GM21723 (cell line): ENCODE results near the gene SBNO1.
"Not testable (repeated sequence)": the region's sequence is repeated elsewhere in the genome, so short reads cannot be mapped to it uniquely, and the experiment has no call there.

Source experiments
- ATAC-seq: cut with Tn5 transposase; IDR thresholded peaks from one replicate; pipeline ENCODE4 v1.9.1; 2021; ENCODE audit warnings: mild to moderate bottlenecking, moderate library complexity; ENCODE audit not compliant: unreplicated experiment

The SBNO1 gene

DNA sequence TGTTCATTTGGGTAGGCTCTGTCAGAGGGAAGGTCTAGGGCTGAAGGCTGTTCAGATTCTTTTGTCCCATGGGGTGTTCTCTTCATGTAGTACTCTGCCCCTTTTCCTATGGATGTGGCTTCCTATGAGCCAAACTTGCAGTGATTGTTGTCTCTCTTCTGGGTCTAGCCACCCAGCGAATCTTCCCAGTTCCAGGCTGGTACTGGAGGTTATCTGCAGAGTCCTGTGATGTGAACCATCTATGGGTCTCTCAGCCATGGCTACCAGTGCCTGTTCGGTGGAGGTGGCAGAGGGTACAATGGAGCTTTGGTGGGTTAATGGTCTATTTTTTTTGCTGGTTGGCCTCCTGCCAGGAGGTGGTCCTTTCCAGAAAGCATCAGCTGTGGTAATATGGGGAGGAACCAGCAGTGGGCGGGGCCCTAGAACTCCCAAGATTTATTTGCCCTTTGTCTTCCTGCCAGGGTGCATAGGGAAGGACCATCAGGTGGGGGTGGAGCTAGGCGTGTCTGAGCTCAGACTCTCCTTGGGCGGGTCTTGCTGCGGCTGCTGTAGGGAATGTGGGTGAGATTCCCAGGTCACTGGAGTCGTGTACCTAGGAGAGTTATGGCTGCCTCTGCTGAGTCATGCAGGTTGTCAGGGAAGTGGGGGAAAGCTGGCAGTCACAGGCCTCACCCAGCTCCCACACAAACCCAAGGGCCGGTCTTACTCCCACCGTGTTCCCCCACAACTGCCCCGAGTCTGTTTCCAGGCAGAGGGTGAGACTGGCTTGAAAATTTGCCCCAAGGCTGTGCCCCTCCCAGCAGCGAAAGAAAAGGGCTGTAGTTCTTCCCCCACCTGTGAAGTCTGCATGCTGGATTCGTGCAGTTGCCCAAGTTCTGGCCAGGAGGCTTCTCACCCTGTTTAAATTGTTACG, 113.9 kb downstream of the SBNO1 start:
- no peak for ATAC-seq

DNA sequence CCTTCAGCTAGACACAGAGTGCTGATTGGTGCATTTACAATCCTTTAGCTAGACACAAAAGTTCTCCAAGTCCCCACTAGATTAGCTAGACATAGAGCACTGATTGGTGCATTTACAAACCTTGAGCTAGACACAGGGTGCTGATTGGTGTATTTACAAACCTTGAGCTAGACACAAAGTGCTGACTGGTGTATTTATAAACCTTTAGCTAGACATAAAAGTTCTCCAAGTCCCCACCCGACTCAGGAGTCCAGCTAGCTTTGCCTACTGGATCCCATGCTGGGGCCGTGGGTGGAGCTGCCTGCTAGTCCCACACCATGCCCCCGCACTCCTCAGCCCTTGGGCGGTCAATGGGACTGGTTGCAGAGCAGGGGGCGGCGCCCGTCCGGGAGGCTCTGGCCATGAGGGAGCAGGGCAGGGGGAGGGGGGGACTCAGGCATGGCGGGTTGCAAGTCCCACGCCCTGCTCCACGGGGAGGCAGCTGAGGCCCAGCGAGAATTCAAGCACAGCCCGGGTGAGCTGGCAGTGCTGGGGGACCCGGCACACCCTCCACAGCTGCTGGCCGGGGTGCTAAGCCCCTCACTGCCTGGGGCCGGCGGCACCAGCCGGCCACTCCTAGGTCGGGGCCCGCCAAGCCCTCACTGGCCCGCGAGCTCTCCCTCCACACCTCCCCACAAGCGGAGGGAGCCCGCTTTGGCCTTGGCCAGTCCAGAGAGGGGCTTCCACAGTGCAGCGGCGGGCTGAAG, 115.5 kb downstream of the SBNO1 start:
- ATAC-seq = not testable (repeated sequence)

DNA sequence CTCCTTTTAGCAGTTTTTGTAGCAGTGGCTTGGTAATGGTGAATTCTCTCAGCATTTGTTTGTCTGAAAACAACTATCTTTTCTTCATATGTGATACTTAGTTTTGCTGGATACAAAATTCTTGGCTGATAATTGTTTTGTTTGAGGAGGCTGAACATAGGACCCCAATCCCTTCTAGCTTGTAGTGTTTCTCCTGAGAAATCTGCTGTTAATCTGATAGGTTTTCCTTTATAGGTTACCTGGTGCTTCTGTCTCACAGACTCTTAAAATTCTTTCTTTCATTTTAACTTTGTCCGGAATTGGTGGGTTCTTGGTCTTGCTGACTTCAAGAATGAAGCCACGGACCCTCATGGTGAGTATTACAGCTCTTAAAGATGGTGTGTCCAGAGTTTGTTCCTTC, 116.5 kb downstream of the SBNO1 start:
- not testable (repeated sequence) for ATAC-seq

DNA sequence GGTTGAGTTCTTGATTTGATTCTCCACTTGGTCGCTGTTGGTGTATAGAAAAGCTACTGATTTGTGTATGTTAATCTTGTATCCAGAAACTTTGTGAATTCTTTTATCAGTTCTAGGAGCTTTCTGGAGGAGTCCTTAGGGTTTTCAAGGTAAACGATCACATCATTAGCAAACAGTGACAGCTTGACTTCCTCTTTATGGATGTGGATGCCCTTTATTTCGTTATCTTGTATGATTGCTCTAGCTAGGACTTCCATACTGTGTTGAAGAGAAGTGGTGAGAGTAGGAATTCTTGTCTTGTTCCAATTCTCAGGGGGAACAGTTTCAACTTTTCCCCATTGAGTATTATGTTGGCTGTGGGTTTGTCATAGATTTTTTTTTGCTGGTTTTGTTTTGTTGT, 119.0 kb downstream of the SBNO1 start:
- no peak for ATAC-seq

GRCh38 chr12:123243671-123244262, 120.9 kb downstream of the SBNO1 start:
- no peak for ATAC-seq

DNA sequence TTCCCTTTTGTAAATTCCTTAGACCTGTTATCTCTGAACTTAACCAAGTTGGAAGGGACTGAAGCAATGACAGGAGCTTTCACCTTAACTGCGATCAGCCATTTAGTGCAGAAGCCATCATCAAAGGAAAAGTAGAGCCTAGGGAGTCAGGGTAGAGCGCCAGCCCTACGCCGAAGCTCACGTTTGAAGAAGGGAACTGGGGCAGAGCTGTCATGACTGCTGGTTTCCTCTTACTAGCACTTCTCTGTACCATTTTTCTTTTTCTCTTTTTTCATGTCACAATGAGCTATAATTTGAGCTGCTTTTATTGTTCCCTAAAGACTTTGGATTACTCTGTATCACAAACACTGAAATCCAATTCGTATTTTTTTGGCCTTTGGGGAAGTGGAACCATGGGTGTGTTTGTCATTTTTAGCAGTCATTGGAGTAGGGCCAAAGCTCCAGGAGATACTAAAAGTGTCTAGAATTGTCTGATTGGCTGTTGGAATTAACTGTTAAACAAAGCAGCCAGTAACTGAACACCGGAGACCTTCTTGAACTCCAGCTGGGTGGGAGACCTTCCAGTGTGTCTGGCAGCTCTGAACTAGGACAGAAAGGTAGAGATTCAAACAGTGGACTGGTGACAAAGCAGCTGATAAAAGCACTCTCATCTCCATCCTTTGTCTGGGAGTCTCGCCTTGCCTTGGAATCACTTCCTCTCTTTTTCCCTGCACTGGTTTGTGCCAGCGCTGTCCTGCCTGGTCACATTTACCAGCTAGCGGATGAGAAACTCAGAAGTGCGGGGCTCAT, 122.3 kb downstream of the SBNO1 start:
- no peak for ATAC-seq
